IMR-90 (cell line): ENCODE results near the gene VSNL1. TPM values are rescaled to one million over a fixed set of nuclear protein-coding genes. Genes with fewer than 3 reads are reported as not detected.
A peak's percentile ranks its signal among the peaks of the same experiment; 100 is the strongest.

Experiments used
- ATAC-seq: fragments of 200-7000 bp; cut with Tn5 transposase; 2 replicates; pipeline ENCODE4 v1.9.1; 2020; ENCODE audit warnings: low read depth, mild to moderate bottlenecking, moderate library complexity
- BruUV-seq: library from RNA; stranded (reverse); fragments of 400-500 nt; replicated peaks from 2 replicates; lab custom pipeline; 2021; lab: Mats Ljungman, UMichigan
- CTCF ChIA-PET: fragments of 300-600 bp; formaldehyde crosslinking; extraction: SDS; loops from one replicate; lab custom pipeline; 2021; ENCODE audit warnings: antibody characterized with exemption; lab: Yijun Ruan, JAX
- POLR2A ChIA-PET: fragments of 300-600 bp; sonication (Branson Sonifier 250); formaldehyde crosslinking; loops from one replicate; lab custom pipeline; 2022; ENCODE audit warnings: antibody characterized with exemption; ENCODE audit not compliant: unreplicated experiment; lab: Charles Lee
- DNase-seq: peaks from one replicate; pipeline ENCODE4 v3.0.0; 2013
- H2AFZ ChIP-seq: replicated peaks from 2 replicates; pipeline ENCODE3; 2013; ENCODE audit warnings: low read length, mild to moderate bottlenecking; ENCODE audit not compliant: poor library complexity
- H2AK5ac ChIP-seq: 2 replicates; pipeline ENCODE4 v1.6.1; 2013; ENCODE audit warnings: low read depth, low read length, inconsistent platforms
- H2AK9ac ChIP-seq: replicated peaks from 2 replicates; pipeline ENCODE3; 2013; ENCODE audit warnings: mild to moderate bottlenecking, low read depth, low read length, moderate library complexity; ENCODE audit not compliant: poor library complexity
- H2BK120ac ChIP-seq: 2 replicates; pipeline ENCODE4 v1.6.1; 2013; ENCODE audit warnings: low read depth, low read length, inconsistent platforms
- H2BK15ac ChIP-seq: 3 replicates; pipeline ENCODE4 v1.6.1; 2013; ENCODE audit warnings: low read depth, low read length, inconsistent platforms
- H2BK20ac ChIP-seq: 2 replicates; pipeline ENCODE4 v1.6.1; 2013; ENCODE audit warnings: low read depth, mild to moderate bottlenecking, inconsistent platforms, low read length, moderate library complexity
- H2BK5ac ChIP-seq: 2 replicates; pipeline ENCODE4 v1.6.1; 2013; ENCODE audit warnings: mild to moderate bottlenecking, low read depth, low read length, inconsistent platforms; ENCODE audit not compliant: poor library complexity, severe bottlenecking
- H3K14ac ChIP-seq: replicated peaks from 2 replicates; pipeline ENCODE4 v1.6.1; 2013; ENCODE audit warnings: low read depth, low read length, inconsistent platforms
- H3K18ac ChIP-seq: 2 replicates; pipeline ENCODE4 v1.6.1; 2013; ENCODE audit warnings: low read depth, low read length, control low read depth
- H3K23ac ChIP-seq: 2 replicates; pipeline ENCODE4 v1.6.1; 2013; ENCODE audit warnings: low read depth, low read length, inconsistent platforms
- H3K27ac ChIP-seq: 2 replicates; pipeline ENCODE4 v1.5.1; 2013; ENCODE audit warnings: mild to moderate bottlenecking, control low read depth, low read length; ENCODE audit not compliant: insufficient read depth
- H3K27me3 ChIP-seq: 2 replicates; pipeline ENCODE4 v1.6.1; 2013; ENCODE audit warnings: low read length; ENCODE audit not compliant: control insufficient read depth, insufficient read depth
- H3K36me3 ChIP-seq: 2 replicates; pipeline ENCODE4 v1.6.1; 2013; ENCODE audit warnings: low read length, mixed read lengths; ENCODE audit not compliant: control insufficient read depth, insufficient read depth
- H3K4ac ChIP-seq: 2 replicates; pipeline ENCODE4 v1.6.1; 2013; ENCODE audit warnings: low read depth, low read length, inconsistent platforms
- H3K4me1 ChIP-seq: 2 replicates; pipeline ENCODE4 v1.6.1; 2013; ENCODE audit warnings: low read length, mixed read lengths; ENCODE audit not compliant: control insufficient read depth, insufficient read depth
- H3K4me2 ChIP-seq: 2 replicates; pipeline ENCODE4 v1.6.1; 2013; ENCODE audit warnings: low read depth, mild to moderate bottlenecking, control low read depth, low read length, moderate library complexity
- H3K4me3 ChIP-seq: 2 replicates; pipeline ENCODE4 v1.5.1; 2013; ENCODE audit warnings: low read depth, mild to moderate bottlenecking, control low read depth, low read length, moderate library complexity; ENCODE audit not compliant: insufficient read depth
- H3K56ac ChIP-seq: 2 replicates; pipeline ENCODE4 v1.6.1; 2013; ENCODE audit warnings: low read length, inconsistent platforms; ENCODE audit not compliant: insufficient read depth; ENCODE audit errors: extremely low read depth
- H3K79me1 ChIP-seq, 2 experiments: 2 replicates each; pipeline ENCODE4 v1.6.1; 2013; ENCODE audit warnings: low read length in 2 of 2, inconsistent platforms in 1 of 2, low read depth in 1 of 2
- H3K9ac ChIP-seq: 2 replicates; pipeline ENCODE4 v1.6.1; 2013; ENCODE audit warnings: low read depth, low read length, control low read depth
- H3K9me1 ChIP-seq: 2 replicates; pipeline ENCODE4 v1.6.1; 2013; ENCODE audit warnings: low read length, inconsistent platforms; ENCODE audit not compliant: insufficient read depth
- H3K9me3 ChIP-seq: 2 replicates; pipeline ENCODE4 v1.6.1; 2013; ENCODE audit warnings: low read length; ENCODE audit not compliant: control insufficient read depth, insufficient read depth
- H4K20me1 ChIP-seq: 2 replicates; pipeline ENCODE4 v1.6.1; 2013; ENCODE audit warnings: low read length, inconsistent platforms; ENCODE audit not compliant: insufficient read depth
- H4K5ac ChIP-seq: 2 replicates; pipeline ENCODE4 v1.6.1; 2013; ENCODE audit warnings: mild to moderate bottlenecking, low read depth, low read length, control low read depth
- H4K8ac ChIP-seq, 2 experiments: 2 replicates each; pipeline ENCODE4 v1.6.1; 2013; ENCODE audit warnings: low read depth in 2 of 2, low read length in 2 of 2, control low read depth in 1 of 2, inconsistent platforms in 1 of 2
- H4K91ac ChIP-seq: 2 replicates; pipeline ENCODE4 v1.6.1; 2013; ENCODE audit warnings: low read depth, low read length, inconsistent platforms; ENCODE audit not compliant: insufficient read depth
- CEBPB ChIP-seq: IDR thresholded peaks from 2 replicates; pipeline ENCODE4 v1.6.1; 2012; ENCODE audit warnings: low read depth, low read length, improper control_type of control experiment
- FOS ChIP-seq: fragments of 150-350 bp; IDR thresholded peaks from 2 replicates; pipeline ENCODE4 v1.6.1; 2016; ENCODE audit warnings: low read depth, low read length
- MAFK ChIP-seq: IDR thresholded peaks from 2 replicates; pipeline ENCODE4 v1.6.1; 2012; ENCODE audit warnings: low read depth, low read length, improper control_type of control experiment
- MAZ ChIP-seq: IDR thresholded peaks from 2 replicates; pipeline ENCODE4 v1.6.1; 2012; ENCODE audit warnings: low read depth, mild to moderate bottlenecking, low read length, improper control_type of control experiment, moderate library complexity, borderline replicate concordance
- RFX5 ChIP-seq: IDR thresholded peaks from 2 replicates; pipeline ENCODE4 v1.8.0; 2012; ENCODE audit warnings: low read depth, mild to moderate bottlenecking, low read length, moderate library complexity
- WGBS, 2 experiments: methylation state at CpG; one replicate each; pipeline versions ENCODE4 v1.1.5 to v1.1.7; 2013; ENCODE audit warnings: missing lambda C conversion rate in 2 of 2; ENCODE audit not compliant: insufficient read length in 1 of 2; ENCODE audit errors: extremely low coverage in 2 of 2; 5-methylcytosine and 5-hydroxymethylcytosine counted together
- dilution Hi-C: fragments of 300-500 bp; cut with HindIII; formaldehyde crosslinking; loops from one replicate; pipeline ENCODE4 v1.14.3; 2018; ENCODE audit warnings: low sequenced_read_pairs; ENCODE audit not compliant: unreplicated experiment
- in situ Hi-C: fragments of 300-500 bp; cut with MboI; formaldehyde crosslinking; loops from 3 replicates; pipeline ENCODE4 v1.14.3; 2019; ENCODE audit warnings: low sequenced_read_pairs, inconsistent platforms, mixed read lengths
- intact Hi-C: fragments of 100-400 bp; cut with micrococcal nuclease; formaldehyde crosslinking; loops from 2 replicates; pipeline ENCODE4 v1.10.0; 2022
- polyA plus RNA-seq, 3 experiments: library from polyadenylated mRNA; depleted of rRNA; stranded (reverse); fragments of >200 nt; gene quantifications; 2 replicates each; pipeline ENCODE4 v1.2.3, GENCODE V29; 2012; ENCODE audit warnings: low replicate concordance in 1 of 3
- total RNA-seq: library from RNA; depleted of rRNA; stranded (reverse); fragments of >200 nt; gene quantifications from 2 replicates; pipeline ENCODE4 v1.2.3, GENCODE V29; 2012

VSNL1 gene
- total and polyA plus RNA-seq, 2 of the 4 experiments (the other 2 are of a cell fraction): 0.32 to 0.36 TPM

GRCh38 chr2:17680119-17680518, 139.6 kb downstream of the VSNL1 start:
- H2AK5ac ChIP-seq: no peak overlapping the region
- peak; percentile 13 for DNase-seq
- H2BK120ac ChIP-seq: no peak overlapping the region
- no TSS peak for BruUV-seq
- ATAC-seq: peak; percentile 53
- no CpG with 5 or more reads among the region's 3 CpGs for WGBS, 2 experiments
- no peak overlapping the region for H2BK5ac ChIP-seq
- no peak overlapping the region for H3K18ac ChIP-seq
- H2BK20ac ChIP-seq: no peak overlapping the region
- H3K27me3 ChIP-seq: no peaks in the 10 kb centered on the region
- H3K4me1 ChIP-seq: no peaks in the 10 kb centered on the region
- H3K36me3 ChIP-seq: 0 out of 2 replicates have a peak, but pooled peaks cover 3% of the 10 kb centered on the region
- POLR2A ChIA-PET: no interaction called here
- no peak overlapping the region for H2AFZ ChIP-seq
- TF ChIP-seq CEBPB (no peak), RFX5 (no peak), FOS (no peak), MAZ (no peak), MAFK (no peak)
- no peak overlapping the region for H3K4me2 ChIP-seq
- no peaks in the 10 kb centered on the region for H3K9me1 ChIP-seq
- H3K56ac ChIP-seq: no peak overlapping the region
- no peak overlapping the region for H3K23ac ChIP-seq
- no peak overlapping the region for H3K4me3 ChIP-seq
- intact Hi-C loops: no loop called here
- no peaks in the 10 kb centered on the region; a peak in 1 of 4 replicates for H3K79me1 ChIP-seq
- no peak overlapping the region for H3K27ac ChIP-seq
- CTCF ChIA-PET: interaction anchor here (1.7 kb wide), 1 partner anchor 9 kb away, joined by 7 read pairs; no protein-coding TSS in a partner anchor
- H3K14ac ChIP-seq: no peak overlapping the region
- no peaks in the 10 kb centered on the region for H3K9me3 ChIP-seq
- no peak overlapping the region for H4K5ac ChIP-seq
- H2BK15ac ChIP-seq: no peak overlapping the region
- in situ Hi-C loops: no loop called here
- no peak overlapping the region for H2AK9ac ChIP-seq
- no peak overlapping the region for H4K91ac ChIP-seq
- dilution Hi-C loops: no loop called here
- no peak overlapping the region for H4K8ac ChIP-seq
- no peak overlapping the region for H3K9ac ChIP-seq
- no peaks in the 10 kb centered on the region for H4K20me1 ChIP-seq
- no peak overlapping the region for H3K4ac ChIP-seq
